Neural cell (in vitro differentiated cells): ENCODE results near the gene POM121L12. TPM values are rescaled to one million over a fixed set of nuclear protein-coding genes. Genes with fewer than 3 reads are reported as not detected.

Experiments used
- H2AFZ ChIP-seq: fragments of 200-600, 300-800 bp; sonication (generic), shearing (Covaris generic); 2 replicates; pipeline ENCODE4 v1.6.0; 2014; ENCODE audit warnings: low read depth, mild to moderate bottlenecking, antibody characterized with exemption, low read length, moderate library complexity
- H3F3A ChIP-seq: fragments of 200-600 bp; shearing (Covaris generic); 2 replicates; pipeline ENCODE4 v1.6.1; 2016; ENCODE audit warnings: mild to moderate bottlenecking, moderate library complexity, mixed read lengths, antibody characterized with exemption, low read length; ENCODE audit not compliant: insufficient read depth, poor library complexity, severe bottlenecking
- H3K27ac ChIP-seq: fragments of 200-600, 300-800 bp; sonication (generic), shearing (Covaris generic); 2 replicates; pipeline ENCODE4 v1.5.1; 2014; ENCODE audit warnings: mild to moderate bottlenecking, low read length, moderate library complexity
- H3K27me3 ChIP-seq: fragments of 300-800, 200-600 bp; sonication (generic), shearing (Covaris generic); 2 replicates; pipeline ENCODE4 v1.6.0; 2014; ENCODE audit warnings: mild to moderate bottlenecking, low read depth, low read length, moderate library complexity; ENCODE audit not compliant: insufficient read depth
- H3K36me3 ChIP-seq: fragments of 300-800, 200-600 bp; sonication (generic), shearing (Covaris generic); 2 replicates; pipeline ENCODE4 v1.5.1; 2014; ENCODE audit warnings: mild to moderate bottlenecking, antibody characterized with exemption, low read length, moderate library complexity; ENCODE audit not compliant: insufficient read depth
- H3K4me2 ChIP-seq: fragments of 300-800, 200-600 bp; sonication (generic), shearing (Covaris generic); 2 replicates; pipeline ENCODE4 v1.6.0; 2014; ENCODE audit warnings: mild to moderate bottlenecking, low read length
- H3K4me3 ChIP-seq: fragments of 300-800, 200-600 bp; sonication (generic), shearing (Covaris generic); 2 replicates; pipeline ENCODE4 v1.5.1; 2014; ENCODE audit warnings: mild to moderate bottlenecking, low read length, moderate library complexity
- H3K79me2 ChIP-seq: fragments of 200-600 bp; shearing (Covaris generic); replicated peaks from 2 replicates; pipeline ENCODE4 v1.6.0; 2014; ENCODE audit warnings: mild to moderate bottlenecking, low read length, moderate library complexity; ENCODE audit not compliant: insufficient read depth
- H3K9ac ChIP-seq: fragments of 300-800, 200-600 bp; sonication (generic), shearing (Covaris generic); 2 replicates; pipeline ENCODE4 v1.6.1; 2016; ENCODE audit warnings: mild to moderate bottlenecking, low read length, mixed read lengths
- H3K9me2 ChIP-seq: fragments of 200-600 bp; shearing (Covaris generic); 2 replicates; pipeline ENCODE4 v1.6.1; 2016; ENCODE audit warnings: mild to moderate bottlenecking, low read length, mixed read lengths; ENCODE audit not compliant: insufficient read depth
- H3K9me3 ChIP-seq: fragments of 200-600, 300-800 bp; sonication (generic), shearing (Covaris generic); 2 replicates; pipeline ENCODE4 v1.6.1; 2016; ENCODE audit warnings: mild to moderate bottlenecking, mixed run types, low read length, moderate library complexity, mixed read lengths
- H4K20me1 ChIP-seq: fragments of 200-600 bp; shearing (Covaris generic); 2 replicates; pipeline ENCODE4 v1.6.1; 2016; ENCODE audit warnings: mild to moderate bottlenecking, mixed run types; ENCODE audit not compliant: insufficient read depth
- EP300 ChIP-seq: fragments of 450-650 bp; conservative IDR thresholded peaks from 2 replicates; pipeline ENCODE4 v1.6.1; 2014; ENCODE audit warnings: antibody characterized with exemption, mild to moderate bottlenecking, moderate library complexity; ENCODE audit not compliant: poor library complexity, severe bottlenecking
- EZH2 ChIP-seq: fragments of 200-600, 300-800 bp; shearing (Covaris generic), sonication (generic); IDR thresholded peaks from 2 replicates; pipeline ENCODE4 v1.6.1; 2014; ENCODE audit warnings: antibody characterized with exemption, low read length, borderline replicate concordance, mild to moderate bottlenecking; ENCODE audit not compliant: insufficient read depth, poor library complexity, severe bottlenecking
- MXI1 ChIP-seq: fragments of 450-650 bp; conservative IDR thresholded peaks from 2 replicates; pipeline ENCODE4 v1.6.1; 2014; ENCODE audit warnings: antibody characterized with exemption, mild to moderate bottlenecking; ENCODE audit not compliant: poor library complexity, severe bottlenecking
- POLR2AphosphoS5 ChIP-seq: IDR thresholded peaks from 2 replicates; pipeline ENCODE4 v1.6.1; 2012
- RAD21 ChIP-seq: fragments of 450-650 bp; conservative IDR thresholded peaks from 2 replicates; pipeline ENCODE4 v1.6.1; 2014; ENCODE audit warnings: antibody characterized with exemption, mild to moderate bottlenecking, moderate library complexity
- SMC3 ChIP-seq: fragments of 450-650 bp; conservative IDR thresholded peaks from 2 replicates; pipeline ENCODE4 v1.6.1; 2014; ENCODE audit warnings: antibody characterized with exemption, mild to moderate bottlenecking, moderate library complexity; ENCODE audit not compliant: poor library complexity
- TAF1 ChIP-seq: IDR thresholded peaks from 2 replicates; pipeline ENCODE4 v1.6.1; 2012; ENCODE audit warnings: low read depth
- polyA plus RNA-seq: library from polyadenylated mRNA; depleted of rRNA; stranded (reverse); fragments of >200 nt; gene quantifications from 2 replicates; pipeline ENCODE4 v1.2.3, GENCODE V29; 2014
- TF ChIP-seq, protein P1 (sequence below): IDR thresholded peaks from 2 replicates; pipeline ENCODE4 v1.6.1; 2012; ENCODE audit warnings: borderline replicate concordance
- TF ChIP-seq, protein P2 (sequence below): fragments of 450-650 bp; IDR thresholded peaks from 2 replicates; pipeline ENCODE4 v1.5.1; 2014; ENCODE audit warnings: antibody characterized with exemption, mild to moderate bottlenecking, moderate library complexity; ENCODE audit not compliant: poor library complexity, severe bottlenecking

POM121L12 gene
- polyA plus RNA-seq, 1 donor from 2014 or later = not detected

GRCh38 chr7:53059591-53059990 lies 24.2 kb downstream of the POM121L12 start:
- Histone ChIP-seq H3F3A (no peaks in the 10 kb centered on the region), H3K27ac (no peak overlapping the region), H3K9me3 (peaks cover 6% of the 10 kb centered on the region), H3K4me3 (no peak overlapping the region), H2AFZ (no peak overlapping the region), H3K27me3 (no peaks in the 10 kb centered on the region), H3K9ac (no peak overlapping the region), H3K9me2 (no peaks in the 10 kb centered on the region), H3K36me3 (no peaks in the 10 kb centered on the region), H3K4me2 (no peak overlapping the region), H4K20me1 (no peaks in the 10 kb centered on the region), H3K79me2 (no peaks in the 10 kb centered on the region)
- TF ChIP-seq, protein P1, sequence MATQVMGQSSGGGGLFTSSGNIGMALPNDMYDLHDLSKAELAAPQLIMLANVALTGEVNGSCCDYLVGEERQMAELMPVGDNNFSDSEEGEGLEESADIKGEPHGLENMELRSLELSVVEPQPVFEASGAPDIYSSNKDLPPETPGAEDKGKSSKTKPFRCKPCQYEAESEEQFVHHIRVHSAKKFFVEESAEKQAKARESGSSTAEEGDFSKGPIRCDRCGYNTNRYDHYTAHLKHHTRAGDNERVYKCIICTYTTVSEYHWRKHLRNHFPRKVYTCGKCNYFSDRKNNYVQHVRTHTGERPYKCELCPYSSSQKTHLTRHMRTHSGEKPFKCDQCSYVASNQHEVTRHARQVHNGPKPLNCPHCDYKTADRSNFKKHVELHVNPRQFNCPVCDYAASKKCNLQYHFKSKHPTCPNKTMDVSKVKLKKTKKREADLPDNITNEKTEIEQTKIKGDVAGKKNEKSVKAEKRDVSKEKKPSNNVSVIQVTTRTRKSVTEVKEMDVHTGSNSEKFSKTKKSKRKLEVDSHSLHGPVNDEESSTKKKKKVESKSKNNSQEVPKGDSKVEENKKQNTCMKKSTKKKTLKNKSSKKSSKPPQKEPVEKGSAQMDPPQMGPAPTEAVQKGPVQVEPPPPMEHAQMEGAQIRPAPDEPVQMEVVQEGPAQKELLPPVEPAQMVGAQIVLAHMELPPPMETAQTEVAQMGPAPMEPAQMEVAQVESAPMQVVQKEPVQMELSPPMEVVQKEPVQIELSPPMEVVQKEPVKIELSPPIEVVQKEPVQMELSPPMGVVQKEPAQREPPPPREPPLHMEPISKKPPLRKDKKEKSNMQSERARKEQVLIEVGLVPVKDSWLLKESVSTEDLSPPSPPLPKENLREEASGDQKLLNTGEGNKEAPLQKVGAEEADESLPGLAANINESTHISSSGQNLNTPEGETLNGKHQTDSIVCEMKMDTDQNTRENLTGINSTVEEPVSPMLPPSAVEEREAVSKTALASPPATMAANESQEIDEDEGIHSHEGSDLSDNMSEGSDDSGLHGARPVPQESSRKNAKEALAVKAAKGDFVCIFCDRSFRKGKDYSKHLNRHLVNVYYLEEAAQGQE = no peak
- TF ChIP-seq POLR2AphosphoS5 = no peak
- TF ChIP-seq, protein P2, sequence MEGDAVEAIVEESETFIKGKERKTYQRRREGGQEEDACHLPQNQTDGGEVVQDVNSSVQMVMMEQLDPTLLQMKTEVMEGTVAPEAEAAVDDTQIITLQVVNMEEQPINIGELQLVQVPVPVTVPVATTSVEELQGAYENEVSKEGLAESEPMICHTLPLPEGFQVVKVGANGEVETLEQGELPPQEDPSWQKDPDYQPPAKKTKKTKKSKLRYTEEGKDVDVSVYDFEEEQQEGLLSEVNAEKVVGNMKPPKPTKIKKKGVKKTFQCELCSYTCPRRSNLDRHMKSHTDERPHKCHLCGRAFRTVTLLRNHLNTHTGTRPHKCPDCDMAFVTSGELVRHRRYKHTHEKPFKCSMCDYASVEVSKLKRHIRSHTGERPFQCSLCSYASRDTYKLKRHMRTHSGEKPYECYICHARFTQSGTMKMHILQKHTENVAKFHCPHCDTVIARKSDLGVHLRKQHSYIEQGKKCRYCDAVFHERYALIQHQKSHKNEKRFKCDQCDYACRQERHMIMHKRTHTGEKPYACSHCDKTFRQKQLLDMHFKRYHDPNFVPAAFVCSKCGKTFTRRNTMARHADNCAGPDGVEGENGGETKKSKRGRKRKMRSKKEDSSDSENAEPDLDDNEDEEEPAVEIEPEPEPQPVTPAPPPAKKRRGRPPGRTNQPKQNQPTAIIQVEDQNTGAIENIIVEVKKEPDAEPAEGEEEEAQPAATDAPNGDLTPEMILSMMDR = no peak
- TF ChIP-seq MXI1 = no peak
- TF ChIP-seq EP300 = no peak
- no peak for TF ChIP-seq RAD21
- no peak for TF ChIP-seq SMC3
- no peak for TF ChIP-seq EZH2
- TF ChIP-seq TAF1 = no peak

GRCh38 chr7:53060066-53060465 lies 24.6 kb downstream of the POM121L12 start:
- Histone ChIP-seq H3F3A (no peaks in the 10 kb centered on the region), H3K4me3 (no peak overlapping the region), H3K4me2 (no peak overlapping the region), H3K27ac (no peak overlapping the region), H3K79me2 (no peaks in the 10 kb centered on the region), H3K9ac (no peak overlapping the region), H3K27me3 (no peaks in the 10 kb centered on the region), H3K9me3 (peaks cover 6% of the 10 kb centered on the region), H2AFZ (no peak overlapping the region), H3K9me2 (no peaks in the 10 kb centered on the region), H3K36me3 (no peaks in the 10 kb centered on the region), H4K20me1 (no peaks in the 10 kb centered on the region)
- TF ChIP-seq TAF1 (no peak), POLR2AphosphoS5 (no peak), EP300 (no peak), EZH2 (no peak), SMC3 (no peak), MXI1 (no peak), RAD21 (no peak)
- TF ChIP-seq, protein P1 = no peak
- TF ChIP-seq, protein P2 = no peak
